ENCODE measurements around the gene C19orf38.
A peak's percentile ranks its signal among the peaks of the same experiment; 100 is the strongest.

The C19orf38 gene

DNA sequence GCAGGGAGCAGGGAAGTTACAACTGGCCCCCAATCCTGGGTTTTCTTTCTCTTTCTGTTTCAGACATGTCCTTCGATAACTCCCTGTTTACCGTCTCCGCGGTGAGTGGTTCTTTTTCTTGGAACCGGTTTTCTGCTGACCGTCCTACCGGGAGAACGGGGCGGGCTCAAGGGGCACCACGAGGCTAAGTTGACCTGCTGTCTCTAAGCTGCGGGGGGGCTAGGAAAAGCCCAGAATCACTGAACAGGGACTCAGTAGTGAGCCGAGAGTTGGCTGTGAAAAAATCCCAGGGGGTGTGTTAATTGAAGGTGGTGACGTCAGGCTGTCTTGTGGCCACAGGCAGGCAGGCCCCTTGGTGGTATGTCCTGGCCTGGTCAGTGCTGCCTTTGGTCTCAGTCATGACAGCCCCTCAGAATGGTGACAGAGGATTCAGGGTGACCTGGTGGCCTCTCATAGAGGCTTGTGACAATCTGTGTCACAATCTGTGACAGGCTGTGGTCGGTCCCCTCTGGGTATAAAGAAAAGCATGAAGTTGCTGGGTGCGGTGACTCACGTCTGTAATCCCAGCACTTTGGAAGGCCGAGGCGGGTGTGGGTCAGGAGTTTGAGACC lies 15.0 kb downstream of the C19orf38 start:
- no peak overlapping the region for H3K27ac ChIP-seq
- TF ChIP-seq, protein P1, sequence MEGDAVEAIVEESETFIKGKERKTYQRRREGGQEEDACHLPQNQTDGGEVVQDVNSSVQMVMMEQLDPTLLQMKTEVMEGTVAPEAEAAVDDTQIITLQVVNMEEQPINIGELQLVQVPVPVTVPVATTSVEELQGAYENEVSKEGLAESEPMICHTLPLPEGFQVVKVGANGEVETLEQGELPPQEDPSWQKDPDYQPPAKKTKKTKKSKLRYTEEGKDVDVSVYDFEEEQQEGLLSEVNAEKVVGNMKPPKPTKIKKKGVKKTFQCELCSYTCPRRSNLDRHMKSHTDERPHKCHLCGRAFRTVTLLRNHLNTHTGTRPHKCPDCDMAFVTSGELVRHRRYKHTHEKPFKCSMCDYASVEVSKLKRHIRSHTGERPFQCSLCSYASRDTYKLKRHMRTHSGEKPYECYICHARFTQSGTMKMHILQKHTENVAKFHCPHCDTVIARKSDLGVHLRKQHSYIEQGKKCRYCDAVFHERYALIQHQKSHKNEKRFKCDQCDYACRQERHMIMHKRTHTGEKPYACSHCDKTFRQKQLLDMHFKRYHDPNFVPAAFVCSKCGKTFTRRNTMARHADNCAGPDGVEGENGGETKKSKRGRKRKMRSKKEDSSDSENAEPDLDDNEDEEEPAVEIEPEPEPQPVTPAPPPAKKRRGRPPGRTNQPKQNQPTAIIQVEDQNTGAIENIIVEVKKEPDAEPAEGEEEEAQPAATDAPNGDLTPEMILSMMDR (IDR thresholded peaks at IDR 0.05): no peak
- TF ChIP-seq ZFX (IDR thresholded peaks at IDR 0.05; ENCODE audit: borderline replicate concordance): no peak

DNA sequence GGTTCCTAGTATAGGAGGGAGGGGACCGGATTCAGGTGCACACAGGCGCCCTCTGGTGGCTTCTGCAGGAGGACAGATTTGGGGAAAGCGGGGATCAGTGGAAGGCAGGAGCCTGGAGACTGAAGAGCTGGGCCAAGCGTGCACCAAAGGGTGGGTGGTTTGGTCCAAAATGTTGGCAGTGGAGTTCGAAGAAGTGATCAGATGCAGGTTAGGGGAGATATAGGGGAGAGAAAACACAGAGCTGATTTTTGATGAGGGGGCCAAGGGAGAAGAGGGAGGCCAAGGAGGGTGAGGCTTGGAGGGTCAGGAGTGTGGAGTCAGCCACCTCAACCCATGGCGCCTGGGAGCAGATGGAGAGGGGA lies 16.3 kb downstream of the C19orf38 start:
- no peak overlapping the region for H3K27ac ChIP-seq
- TF ChIP-seq, protein P1 (IDR thresholded peaks at IDR 0.05): peak; percentile 98
- TF ChIP-seq ZFX (IDR thresholded peaks at IDR 0.05; ENCODE audit: borderline replicate concordance): no peak

DNA sequence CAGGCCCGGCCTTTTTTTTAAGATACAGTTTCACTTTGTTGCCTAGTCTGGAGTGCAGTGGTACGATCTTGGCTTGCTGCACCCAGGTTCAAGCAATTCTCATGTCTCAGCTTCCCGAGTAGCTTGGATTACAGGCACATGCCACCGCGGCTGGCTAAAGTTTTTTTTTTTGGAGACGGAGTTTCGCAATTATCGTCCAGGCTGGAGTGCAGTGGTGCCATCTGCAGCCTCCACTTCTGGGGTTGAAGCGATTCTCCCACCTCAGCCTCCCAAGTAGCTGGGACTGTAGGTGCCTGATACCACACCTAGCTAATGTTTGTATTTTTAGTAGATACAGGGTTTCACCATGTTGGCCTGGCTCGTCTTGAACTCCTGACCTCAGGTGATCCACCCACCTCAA lies 18.3 kb downstream of the C19orf38 start:
- TF ChIP-seq, protein P1 (IDR thresholded peaks at IDR 0.05): no peak
- no peak for TF ChIP-seq ZFX (IDR thresholded peaks at IDR 0.05; ENCODE audit: borderline replicate concordance)
- no peak overlapping the region for H3K27ac ChIP-seq

DNA sequence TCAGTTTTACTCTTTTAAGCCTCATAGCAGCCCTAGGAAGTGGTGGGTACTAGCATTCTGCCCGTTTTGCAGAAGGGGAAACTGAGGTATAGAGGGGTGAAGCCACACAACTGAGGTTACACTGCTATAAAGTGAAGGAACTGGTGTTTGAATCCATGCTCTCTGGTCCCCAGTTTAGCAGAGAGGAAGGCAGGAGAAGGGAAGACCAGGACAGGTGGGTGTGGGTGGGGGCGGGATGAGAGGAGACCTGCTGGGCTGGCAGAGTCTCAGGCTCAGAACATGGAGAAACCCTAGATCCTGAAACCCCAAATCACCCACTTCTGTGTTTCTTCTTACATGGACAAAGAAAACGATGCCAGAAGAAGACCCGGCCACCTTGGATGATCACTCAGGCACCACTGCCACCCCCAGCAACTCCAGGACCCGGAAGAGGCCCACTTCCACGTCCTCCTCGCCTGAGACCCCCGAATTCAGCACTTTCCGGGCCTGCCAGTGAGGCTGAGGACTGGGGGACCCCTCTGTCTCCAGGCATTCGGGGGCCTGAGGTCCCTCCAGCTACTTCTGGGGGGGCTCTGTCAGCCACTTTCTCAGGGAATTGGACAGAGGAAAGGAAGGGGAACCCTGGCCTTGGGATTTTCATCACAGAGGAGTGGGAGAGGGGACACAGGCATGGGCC lies 20.8 kb downstream of the C19orf38 start:
- TF ChIP-seq ZFX (IDR thresholded peaks at IDR 0.05; ENCODE audit: borderline replicate concordance): no peak
- TF ChIP-seq, protein P1 (IDR thresholded peaks at IDR 0.05): no peak
- no peak overlapping the region for H3K27ac ChIP-seq

DNA sequence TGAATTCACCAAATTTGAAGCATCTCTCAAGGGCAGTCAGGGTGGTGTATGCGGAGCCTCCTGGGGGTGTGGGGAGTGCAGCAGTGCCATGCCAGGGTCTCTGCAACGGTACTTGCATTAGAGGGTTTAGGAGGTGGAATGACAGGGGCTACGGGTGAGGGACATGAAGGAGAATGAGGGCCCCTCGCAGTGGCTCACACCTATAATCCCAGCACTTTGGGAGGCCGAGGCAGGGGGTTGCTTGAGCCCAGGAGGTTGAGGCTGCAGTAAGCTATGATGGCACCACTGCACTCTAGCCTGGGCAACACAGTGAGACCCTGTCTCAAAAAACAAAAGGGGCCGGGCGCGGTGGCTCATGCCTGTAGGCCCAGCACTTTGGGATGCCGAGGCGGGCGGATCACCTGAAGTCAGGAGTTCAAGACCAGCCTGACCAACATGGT lies 21.7 kb downstream of the C19orf38 start:
- H3K27ac ChIP-seq: peak overlapping the region; percentile 63

DNA sequence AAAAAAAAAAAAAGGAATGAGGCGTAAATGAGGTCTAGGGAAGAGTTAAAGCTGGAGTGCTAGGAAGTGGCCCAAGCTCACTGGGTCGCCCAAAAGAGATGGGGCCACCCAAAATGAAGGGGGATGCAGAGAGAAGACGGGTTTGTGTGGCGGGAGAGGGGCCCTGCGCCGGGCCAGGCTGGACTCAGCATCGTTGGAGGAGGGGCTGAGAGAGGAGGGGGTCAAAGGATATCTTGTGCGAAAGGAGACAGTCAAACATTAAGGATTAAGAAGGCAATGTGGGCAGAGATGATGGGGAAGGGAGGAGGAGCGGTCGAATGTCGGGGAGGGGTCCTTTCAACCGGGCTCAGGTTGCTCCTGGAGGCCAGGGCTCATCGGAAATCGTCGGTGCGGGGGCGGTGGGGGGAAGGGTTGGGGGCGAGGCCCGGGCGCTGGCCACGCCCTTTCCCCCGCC lies 22.3 kb downstream of the C19orf38 start:
- peak overlapping the region; percentile 63 for H3K27ac ChIP-seq
- TF ChIP-seq, protein P1 (IDR thresholded peaks at IDR 0.05): no peak
- TF ChIP-seq ZFX (IDR thresholded peaks at IDR 0.05; ENCODE audit: borderline replicate concordance): no peak

DNA sequence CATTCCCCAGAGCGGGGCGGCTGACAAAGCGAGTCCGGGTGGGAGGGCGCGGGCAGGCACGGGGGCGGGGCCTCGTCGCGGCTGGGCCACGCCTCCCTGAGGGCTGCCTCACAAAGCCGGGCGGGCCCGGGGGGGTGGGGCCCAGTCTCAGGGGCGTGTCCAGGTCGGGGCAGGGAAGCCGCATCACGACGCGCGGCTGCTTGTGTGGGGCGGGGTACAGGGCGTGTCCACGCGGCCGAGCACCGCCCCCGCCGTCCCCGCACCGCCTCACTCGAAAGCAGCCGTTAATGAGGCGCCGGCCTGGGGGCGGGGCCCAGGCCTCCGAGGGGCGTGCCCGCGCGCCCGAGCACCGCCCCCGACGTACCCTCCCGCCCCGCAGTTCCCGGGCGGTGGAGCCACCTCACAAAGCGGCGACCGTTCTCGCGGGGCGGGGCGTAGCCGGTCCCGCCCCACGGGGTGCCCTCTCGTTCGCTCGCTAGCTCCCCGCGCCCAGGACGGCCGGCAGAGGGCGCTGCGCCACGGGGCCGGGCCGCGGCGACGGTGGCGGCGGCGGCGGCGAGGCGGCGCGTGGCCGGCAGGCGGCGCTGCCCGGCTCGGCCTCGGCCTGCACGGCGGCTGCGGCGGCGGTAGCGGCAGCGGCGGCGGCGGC lies 22.9 kb downstream of the C19orf38 start, which contains the start of gene CARM1:
Gene CARM1 (plus strand): TSS at position 599 of the 649 bp plus-strand sequence. CDS start 150 bp downstream, outside the sequence.
- TF ChIP-seq ZFX (IDR thresholded peaks at IDR 0.05; ENCODE audit: borderline replicate concordance): no peak
- TF ChIP-seq, protein P1 (IDR thresholded peaks at IDR 0.05): peak; percentile 92
- peak within 1 kb of the TSS; percentile 71 for H3K27ac ChIP-seq
